ENCODE measurements around the gene KRT40. TPM values are rescaled to one million over a fixed set of nuclear protein-coding genes. Genes with fewer than 3 reads are reported as not detected.

The KRT40 gene
- polyA plus RNA-seq, 3 donors = not detected

DNA sequence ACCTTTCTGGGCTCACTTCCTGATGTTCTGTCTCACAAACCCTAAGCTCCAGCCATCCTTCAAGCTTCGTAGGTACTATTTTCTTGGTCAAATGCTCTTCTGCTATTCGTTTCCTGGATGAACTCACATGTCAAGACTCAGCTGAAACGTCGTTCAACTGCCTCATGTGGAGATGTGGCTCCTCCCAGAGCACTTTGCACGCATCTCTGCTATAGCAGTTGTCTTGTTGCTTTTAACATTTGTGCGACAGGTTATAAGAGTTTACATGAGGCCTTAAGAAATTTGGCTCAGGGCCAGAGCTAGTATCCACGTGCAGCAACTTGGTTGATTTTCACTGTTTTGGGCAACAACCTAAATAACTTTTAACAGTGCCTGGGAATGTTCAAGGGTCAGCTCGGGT is 2.8 kb upstream of the KRT40 start:
- DNase-seq = no peak
- H3K36me3 Mint-ChIP-seq = no peaks in the 10 kb centered on the region
- Histone ChIP-seq H3K4me3 (replicated peaks in 1 of 3; ENCODE audit: low read depth in 2 of 3, low read length in 3 of 3) (no peak overlapping the region), H3K9me3 (replicated peaks in 1 of 2; ENCODE audit: control insufficient read depth in 1 of 2, insufficient read depth in 1 of 2, low read length in 2 of 2) (no peaks in the 10 kb centered on the region), H3K4me1 (ENCODE audit: control insufficient read depth in 1 of 2, insufficient read depth in 2 of 2, low read length in 2 of 2) (no peaks in the 10 kb centered on the region), H3K4me2 (replicated peaks; ENCODE audit: extremely low read depth, low read length, poor library complexity, severe bottlenecking) (no peak overlapping the region), H2AFZ (ENCODE audit: insufficient read depth, low read depth, low read length, poor library complexity, severe bottlenecking) (no peak overlapping the region), H4K20me1 (ENCODE audit: insufficient read depth, low read length) (no peaks in the 10 kb centered on the region), H3K79me2 (ENCODE audit: insufficient read depth, low read length) (no peaks in the 10 kb centered on the region), H3K27ac (ENCODE audit: low read depth in 1 of 2, low read length in 2 of 2) (no peak overlapping the region), H3K27me3 (ENCODE audit: control insufficient read depth in 2 of 2, insufficient read depth in 2 of 2, low read length in 2 of 2) (peaks cover 0 to 3% of the 10 kb centered on the region in 2 donors), H3K36me3 (replicated peaks in 1 of 2; ENCODE audit: control insufficient read depth in 1 of 2, insufficient read depth in 2 of 2, low read length in 2 of 2) (no peaks in the 10 kb centered on the region), H3K9ac (ENCODE audit: insufficient read depth, low read length, poor library complexity, severe bottlenecking) (no peak overlapping the region)
- peak overlapping the region in 1 of 7 donors; percentile 14 for H3K27ac Mint-ChIP-seq
- intact Hi-C loops (cut with micrococcal nuclease) = no loop called here
- peaks cover 3% of the 10 kb centered on the region for H3K4me1 Mint-ChIP-seq
- H3K27me3 Mint-ChIP-seq (ENCODE audit: low read depth in 3 of 3) = peaks cover 7 to 13% (median 9%) of the 10 kb centered on the region in 3 donors
- TF ChIP-seq, protein P1, sequence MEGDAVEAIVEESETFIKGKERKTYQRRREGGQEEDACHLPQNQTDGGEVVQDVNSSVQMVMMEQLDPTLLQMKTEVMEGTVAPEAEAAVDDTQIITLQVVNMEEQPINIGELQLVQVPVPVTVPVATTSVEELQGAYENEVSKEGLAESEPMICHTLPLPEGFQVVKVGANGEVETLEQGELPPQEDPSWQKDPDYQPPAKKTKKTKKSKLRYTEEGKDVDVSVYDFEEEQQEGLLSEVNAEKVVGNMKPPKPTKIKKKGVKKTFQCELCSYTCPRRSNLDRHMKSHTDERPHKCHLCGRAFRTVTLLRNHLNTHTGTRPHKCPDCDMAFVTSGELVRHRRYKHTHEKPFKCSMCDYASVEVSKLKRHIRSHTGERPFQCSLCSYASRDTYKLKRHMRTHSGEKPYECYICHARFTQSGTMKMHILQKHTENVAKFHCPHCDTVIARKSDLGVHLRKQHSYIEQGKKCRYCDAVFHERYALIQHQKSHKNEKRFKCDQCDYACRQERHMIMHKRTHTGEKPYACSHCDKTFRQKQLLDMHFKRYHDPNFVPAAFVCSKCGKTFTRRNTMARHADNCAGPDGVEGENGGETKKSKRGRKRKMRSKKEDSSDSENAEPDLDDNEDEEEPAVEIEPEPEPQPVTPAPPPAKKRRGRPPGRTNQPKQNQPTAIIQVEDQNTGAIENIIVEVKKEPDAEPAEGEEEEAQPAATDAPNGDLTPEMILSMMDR (IDR thresholded peaks at IDR 0.05) = no peak
- WGBS (ENCODE audit: insufficient coverage) = 82% methylated on average over 7 of the region's 8 CpGs
- H3K9me3 Mint-ChIP-seq = peaks cover 0 to 2% (median 0%) of the 10 kb centered on the region in 7 donors
- H3K4me3 Mint-ChIP-seq = no peak overlapping the region

DNA sequence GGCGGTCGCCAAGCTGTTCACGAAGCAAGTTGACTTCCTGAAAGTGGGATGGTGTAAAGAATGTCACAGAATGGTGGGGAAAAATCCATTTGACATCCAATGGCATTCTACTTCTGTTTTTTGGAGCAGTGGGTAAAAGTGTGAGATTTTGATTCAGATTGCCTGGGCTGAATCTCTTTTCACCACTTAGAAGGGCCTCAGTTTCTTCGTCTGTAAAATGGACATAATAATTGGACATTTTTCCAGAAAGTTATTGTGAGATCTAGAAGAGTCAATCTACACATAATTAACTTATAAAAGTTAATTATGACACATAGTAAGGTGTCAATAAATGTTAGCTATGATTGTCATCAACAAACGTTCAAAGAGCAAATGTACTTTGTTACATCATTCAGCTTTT is 3.0 kb downstream of the KRT40 start:
- Histone ChIP-seq H3K4me3 (replicated peaks in 1 of 3; ENCODE audit: low read depth in 2 of 3, low read length in 3 of 3) (no peak overlapping the region), H3K9ac (ENCODE audit: insufficient read depth, low read length, poor library complexity, severe bottlenecking) (no peak overlapping the region), H2AFZ (ENCODE audit: insufficient read depth, low read depth, low read length, poor library complexity, severe bottlenecking) (no peak overlapping the region), H3K36me3 (replicated peaks in 1 of 2; ENCODE audit: control insufficient read depth in 1 of 2, insufficient read depth in 2 of 2, low read length in 2 of 2) (no peaks in the 10 kb centered on the region), H3K79me2 (ENCODE audit: insufficient read depth, low read length) (no peaks in the 10 kb centered on the region), H3K4me2 (replicated peaks; ENCODE audit: extremely low read depth, low read length, poor library complexity, severe bottlenecking) (no peak overlapping the region), H3K4me1 (ENCODE audit: control insufficient read depth in 1 of 2, insufficient read depth in 2 of 2, low read length in 2 of 2) (no peaks in the 10 kb centered on the region), H3K27me3 (ENCODE audit: control insufficient read depth in 2 of 2, insufficient read depth in 2 of 2, low read length in 2 of 2) (peaks cover 3 to 4% of the 10 kb centered on the region in 2 donors), H4K20me1 (ENCODE audit: insufficient read depth, low read length) (no peaks in the 10 kb centered on the region), H3K27ac (ENCODE audit: low read depth in 1 of 2, low read length in 2 of 2) (no peak overlapping the region), H3K9me3 (replicated peaks in 1 of 2; ENCODE audit: control insufficient read depth in 1 of 2, insufficient read depth in 1 of 2, low read length in 2 of 2) (no peaks in the 10 kb centered on the region)
- intact Hi-C loops (cut with micrococcal nuclease) = no loop called here
- TF ChIP-seq, protein P1 (IDR thresholded peaks at IDR 0.05) = no peak
- Mint-ChIP-seq H3K4me1 (no peaks in the 10 kb centered on the region), H3K27me3 (ENCODE audit: low read depth in 3 of 3) (peaks cover 8 to 13% (median 11%) of the 10 kb centered on the region in 3 donors), H3K9me3 (no peaks in the 10 kb centered on the region), H3K27ac (no peak overlapping the region), H3K36me3 (no peaks in the 10 kb centered on the region), H3K4me3 (no peak overlapping the region)
- DNase-seq = no peak
- WGBS (ENCODE audit: insufficient coverage) = no CpG with 5 or more reads among the region's 5 CpGs
